ENCODE measurements around the gene RHEB.

GRCh38 chr7:151556592-151556991 is 36.9 kb upstream of the RHEB start:
- no peak for TF ChIP-seq CTCF (IDR thresholded peaks at IDR 0.05)
- no peak for TF ChIP-seq POLR2A (IDR thresholded peaks at IDR 0.05)

Data from body of pancreas (tissue), 4 donors.